Heart left ventricle (tissue), 13 donors: Measurements from ENCODE around the gene PMF1.

ENCODE experiments used
- POLR2A ChIP-seq, 2 donors: fragments of 450-650 bp; IDR thresholded peaks; one replicate each; pipeline ENCODE4 v1.6.1; 2017; ENCODE audit warnings: antibody characterized with exemption in 2 of 2, mild to moderate bottlenecking in 2 of 2, moderate library complexity in 2 of 2
- TF ChIP-seq, protein P1 (sequence below), 12 donors: fragments of 200-600 bp; sonication (generic) in 4 of 12; IDR thresholded peaks; one replicate each; pipeline versions ENCODE4 v1.5.0 to v1.8.0; 2018 to 2022; ENCODE audit warnings: antibody characterized with exemption in 12 of 12, mild to moderate bottlenecking in 5 of 12
- donor health status: ischemic (EF 13 %, LVEDD 7.1; RV severe dilation, severe dysfunction).
- donor health status: DM: no; HTN: yes; CAD: no.
- donor health status: DM: no; HTN: no; CAD: no.
- donor health status: ischemic (EF 25% LVEDD 6.9; RV normal size, moderate dysfunction).
- donor health status: ischemic (EF 25% LVEDD 5.7; RV mildly dilated, moderate dysfunction).
- donor health status: ischemic (EF 35%, LVEDD 5.7; RV mildly dilated, moderate dysfunction).
- donor health status: nonischemic (EF 11% LVEDD 7.7; RV severe dilation, severe dysfunction).
- donor health status: DM: yes; HTN: yes; CAD: no.
- donor health status: PGD.
- donor health status: ischemic (EF 29% LVEDD 5.4; RV normal size, mild dysfunction).
- donor health status: nonischemic (EF 23%, LVEDD 6.1; RV moderate dilation, normal function).

DNA sequence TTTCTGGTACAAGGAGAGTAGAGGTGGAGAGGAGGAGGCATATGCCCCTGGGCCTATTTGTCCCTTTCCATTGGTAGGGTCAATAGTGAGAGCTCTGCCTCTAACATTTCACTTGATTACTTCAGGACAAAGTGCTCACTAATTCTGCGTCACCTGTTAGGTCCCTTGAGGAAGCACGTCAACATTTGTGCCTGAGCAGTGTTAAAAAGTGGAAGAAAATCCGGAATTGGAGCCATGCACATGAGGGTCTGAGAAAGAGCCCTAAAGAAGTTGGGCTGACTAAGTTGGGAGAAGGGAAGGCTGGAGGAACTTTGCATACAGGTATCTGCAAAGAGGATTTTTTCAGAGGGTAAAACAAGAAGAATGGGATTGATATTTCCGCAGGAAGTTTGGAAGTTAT is 17.0 kb upstream of the PMF1 start:
- TF ChIP-seq, protein P1, sequence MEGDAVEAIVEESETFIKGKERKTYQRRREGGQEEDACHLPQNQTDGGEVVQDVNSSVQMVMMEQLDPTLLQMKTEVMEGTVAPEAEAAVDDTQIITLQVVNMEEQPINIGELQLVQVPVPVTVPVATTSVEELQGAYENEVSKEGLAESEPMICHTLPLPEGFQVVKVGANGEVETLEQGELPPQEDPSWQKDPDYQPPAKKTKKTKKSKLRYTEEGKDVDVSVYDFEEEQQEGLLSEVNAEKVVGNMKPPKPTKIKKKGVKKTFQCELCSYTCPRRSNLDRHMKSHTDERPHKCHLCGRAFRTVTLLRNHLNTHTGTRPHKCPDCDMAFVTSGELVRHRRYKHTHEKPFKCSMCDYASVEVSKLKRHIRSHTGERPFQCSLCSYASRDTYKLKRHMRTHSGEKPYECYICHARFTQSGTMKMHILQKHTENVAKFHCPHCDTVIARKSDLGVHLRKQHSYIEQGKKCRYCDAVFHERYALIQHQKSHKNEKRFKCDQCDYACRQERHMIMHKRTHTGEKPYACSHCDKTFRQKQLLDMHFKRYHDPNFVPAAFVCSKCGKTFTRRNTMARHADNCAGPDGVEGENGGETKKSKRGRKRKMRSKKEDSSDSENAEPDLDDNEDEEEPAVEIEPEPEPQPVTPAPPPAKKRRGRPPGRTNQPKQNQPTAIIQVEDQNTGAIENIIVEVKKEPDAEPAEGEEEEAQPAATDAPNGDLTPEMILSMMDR (IDR thresholded peaks at IDR 0.05), result no peak
- TF ChIP-seq POLR2A (IDR thresholded peaks at IDR 0.05), result no peak
